ENCODE measurements around the gene ABCC1. TPM values are rescaled to one million over a fixed set of nuclear protein-coding genes. Genes with fewer than 3 reads are reported as not detected.

The ABCC1 gene
- total RNA-seq, 1 experiment from 2014 or later, result 56.4 TPM

DNA sequence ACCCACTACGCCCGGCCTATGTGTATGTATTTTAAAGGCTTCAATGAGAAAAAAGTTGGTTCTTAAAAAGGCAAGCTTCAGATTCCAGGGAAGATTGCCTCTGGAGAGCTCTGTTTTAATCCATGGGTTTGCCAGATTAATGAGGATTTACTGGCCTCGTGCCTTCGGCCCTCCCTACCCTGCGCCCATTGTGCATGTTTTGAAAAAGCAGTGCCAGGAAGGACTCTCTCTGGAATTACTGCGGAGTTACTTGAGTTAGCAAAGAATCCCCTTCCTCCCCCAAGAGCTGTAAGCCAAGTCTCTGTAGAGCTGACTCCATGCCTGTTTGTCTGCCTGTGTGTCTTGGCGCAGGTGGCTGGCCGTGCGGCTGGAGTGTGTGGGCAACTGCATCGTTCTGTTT lies 175.0 kb downstream of the ABCC1 start:
- Histone ChIP-seq H3K27ac (ENCODE audit: insufficient read length, low read depth, low read length) (no peak overlapping the region), H3K18ac (ENCODE audit: insufficient read length, low read depth, low read length) (no peak overlapping the region), H3K14ac (ENCODE audit: insufficient read depth, low read length) (no peak overlapping the region; the same call in 1 of the 2 replicates), H4K91ac (ENCODE audit: insufficient read length, low read depth, low read length) (no peak overlapping the region), H3K9ac (ENCODE audit: extremely low read depth, insufficient read length, low read length) (no peak overlapping the region), H2AK5ac (ENCODE audit: insufficient read length, low read length) (no peak overlapping the region), H2BK5ac (ENCODE audit: insufficient read length, low read length) (no peak overlapping the region), H2BK15ac (ENCODE audit: low read depth, low read length) (no peak overlapping the region), H4K8ac (replicated peaks; ENCODE audit: insufficient read length, low read depth, low read length) (no peak overlapping the region), H3K4ac (ENCODE audit: low read depth, low read length) (no peak overlapping the region), H2AFZ (ENCODE audit: low read length) (no peak overlapping the region), H3K79me2 (ENCODE audit: insufficient read depth, low read length) (no peaks in the 10 kb centered on the region), H3K9me3 (ENCODE audit: control insufficient read depth, low read depth, low read length) (no peaks in the 10 kb centered on the region), H3K27me3 (ENCODE audit: insufficient read depth, low read length) (no peaks in the 10 kb centered on the region), H2BK120ac (ENCODE audit: low read depth, low read length, poor library complexity, severe bottlenecking) (no peak overlapping the region), H4K5ac (ENCODE audit: insufficient read length, low read depth, low read length) (no peak overlapping the region), H3K4me1 (ENCODE audit: insufficient read depth, low read length) (no peaks in the 10 kb centered on the region), H3K23ac (ENCODE audit: insufficient read length, low read depth, low read length) (no peak overlapping the region), H3T11ph (ENCODE audit: low read length) (no peak overlapping the region), H3K4me2 (ENCODE audit: insufficient read depth, insufficient read length, low read length) (no peak overlapping the region), H2BK20ac (ENCODE audit: low read depth, low read length, poor library complexity, severe bottlenecking) (no peak overlapping the region), H3K56ac (ENCODE audit: insufficient read length, low read depth, low read length) (no peak overlapping the region), H2BK12ac (ENCODE audit: insufficient read length, low read depth, low read length) (no peak overlapping the region), H3K23me2 (ENCODE audit: insufficient read length, low read depth, low read length, poor library complexity, severe bottlenecking) (peaks cover 2% of the 10 kb centered on the region), H4K20me1 (ENCODE audit: control insufficient read depth, insufficient read depth, insufficient read length) (no peaks in the 10 kb centered on the region), H3K79me1 (ENCODE audit: insufficient read depth, low read depth, low read length, poor library complexity, severe bottlenecking) (no peaks in the 10 kb centered on the region)
- no peaks in the 10 kb centered on the region for H3K4me1 Mint-ChIP-seq
- H3K27me3 Mint-ChIP-seq (ENCODE audit: low read depth), result no peaks in the 10 kb centered on the region
- no peak for DNase-seq
- TF ChIP-seq, protein P1, sequence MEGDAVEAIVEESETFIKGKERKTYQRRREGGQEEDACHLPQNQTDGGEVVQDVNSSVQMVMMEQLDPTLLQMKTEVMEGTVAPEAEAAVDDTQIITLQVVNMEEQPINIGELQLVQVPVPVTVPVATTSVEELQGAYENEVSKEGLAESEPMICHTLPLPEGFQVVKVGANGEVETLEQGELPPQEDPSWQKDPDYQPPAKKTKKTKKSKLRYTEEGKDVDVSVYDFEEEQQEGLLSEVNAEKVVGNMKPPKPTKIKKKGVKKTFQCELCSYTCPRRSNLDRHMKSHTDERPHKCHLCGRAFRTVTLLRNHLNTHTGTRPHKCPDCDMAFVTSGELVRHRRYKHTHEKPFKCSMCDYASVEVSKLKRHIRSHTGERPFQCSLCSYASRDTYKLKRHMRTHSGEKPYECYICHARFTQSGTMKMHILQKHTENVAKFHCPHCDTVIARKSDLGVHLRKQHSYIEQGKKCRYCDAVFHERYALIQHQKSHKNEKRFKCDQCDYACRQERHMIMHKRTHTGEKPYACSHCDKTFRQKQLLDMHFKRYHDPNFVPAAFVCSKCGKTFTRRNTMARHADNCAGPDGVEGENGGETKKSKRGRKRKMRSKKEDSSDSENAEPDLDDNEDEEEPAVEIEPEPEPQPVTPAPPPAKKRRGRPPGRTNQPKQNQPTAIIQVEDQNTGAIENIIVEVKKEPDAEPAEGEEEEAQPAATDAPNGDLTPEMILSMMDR (conservative IDR thresholded peaks at IDR 0.05), result no peak
- H3K36me3 Mint-ChIP-seq (ENCODE audit: insufficient read depth in 1 of 3, low read depth in 3 of 3), result peaks cover 58 to 82% (median 75%) of the 10 kb centered on the region in 3 experiments
- peaks cover 9 to 11% of the 10 kb centered on the region in 2 experiments; a peak in 4 of 5 replicates for H3K9me3 Mint-ChIP-seq
- H3K27ac Mint-ChIP-seq, result no peak overlapping the region; a peak in 1 of 7 replicates
- no peak overlapping the region for H3K4me3 Mint-ChIP-seq
- WGBS (ENCODE audit: extremely low coverage, insufficient read length, low lambda C conversion rate), result no CpG with 5 or more reads among the region's 10 CpGs
